Stimulated activated CD4-positive, alpha-beta T cell treated with anti-CD3 and anti-CD28 coated beads, TNF-alpha, amount 100 ng/mL, for 4 hours (primary cell): ENCODE data around the gene ZNF516.

Experiments used
- DNase-seq, 3 experiments: peaks; one replicate each; pipeline ENCODE4 v3.0.0-alpha.2; 2020; ENCODE audit warnings: low read depth in 3 of 3

Gene ZNF516

GRCh38 chr18:76380791-76381405, 114.1 kb downstream of the ZNF516 start:
- DNase-seq, result no peak

DNA sequence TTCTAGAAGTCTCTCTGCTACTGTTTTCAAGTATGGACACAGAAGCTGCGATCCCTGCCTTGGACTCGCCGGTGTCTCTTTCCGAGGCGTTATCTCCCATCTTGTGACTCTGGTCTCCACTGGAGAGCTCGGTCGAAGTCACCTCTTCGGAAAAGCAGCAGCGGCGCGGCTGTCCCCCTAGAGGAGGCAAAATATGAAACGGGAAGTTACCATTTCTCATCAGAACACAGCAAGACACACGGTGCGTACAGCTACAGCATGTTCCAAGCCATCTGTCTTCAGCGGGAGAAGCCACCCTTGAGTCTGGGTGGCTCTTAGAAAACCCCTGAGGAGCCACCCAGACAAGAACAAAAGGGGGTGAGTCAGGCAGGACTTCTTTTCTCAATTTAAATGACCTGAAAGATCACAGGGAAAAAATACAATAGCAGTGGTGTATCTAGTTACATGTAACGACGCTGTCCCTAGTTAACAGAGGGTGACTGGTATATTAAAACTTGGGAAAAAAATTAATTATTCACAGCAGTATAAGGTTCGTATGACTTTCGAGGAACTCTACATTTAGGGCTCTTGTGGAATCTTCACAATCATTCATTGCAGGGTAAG, 114.8 kb downstream of the ZNF516 start:
- DNase-seq, result no peak

- no peak for DNase-seq
These were observed 115.6 kb downstream of the ZNF516 start for GRCh38 chr18:76379226-76380126.

- DNase-seq, result no peak
These were observed 116.4 kb downstream of the ZNF516 start for GRCh38 chr18:76378526-76379215.

- no peak for DNase-seq
These were observed 117.7 kb downstream of the ZNF516 start for GRCh38 chr18:76377359-76377756.

DNA sequence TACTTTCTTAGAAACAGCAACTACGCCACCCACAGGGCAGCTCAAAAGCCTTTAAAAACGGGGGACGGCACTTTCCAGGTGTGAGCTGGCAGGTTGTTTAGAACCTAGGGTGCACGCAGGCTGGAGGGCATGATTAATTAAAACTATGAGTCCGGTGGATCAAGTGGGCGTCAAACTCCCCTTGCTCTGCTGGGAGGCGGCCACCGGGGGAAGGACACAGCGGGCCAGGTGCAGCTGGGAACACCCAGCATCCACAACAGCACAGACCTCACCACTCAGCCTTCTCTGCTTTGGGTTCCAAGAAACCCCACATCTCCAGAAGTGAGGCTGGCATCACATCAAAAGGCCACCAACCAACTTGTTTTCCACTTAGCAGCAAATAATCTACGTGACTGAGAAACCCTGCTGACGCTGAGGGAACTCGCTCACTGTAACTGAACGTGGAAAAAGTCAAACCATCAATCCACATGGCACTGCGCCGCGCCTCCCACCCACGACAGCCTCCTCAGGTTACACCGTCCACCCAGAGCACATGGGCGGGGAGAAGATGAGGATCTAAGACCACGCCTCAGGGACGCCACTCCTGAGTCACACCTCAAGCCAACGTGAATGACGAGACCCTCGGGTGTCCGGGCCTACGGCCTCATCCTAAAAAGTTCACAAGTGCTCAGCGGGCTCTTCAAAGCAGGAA, 118.2 kb downstream of the ZNF516 start:
- DNase-seq, result peak in 2 of 3 experiments; percentile 22 to 41

DNA sequence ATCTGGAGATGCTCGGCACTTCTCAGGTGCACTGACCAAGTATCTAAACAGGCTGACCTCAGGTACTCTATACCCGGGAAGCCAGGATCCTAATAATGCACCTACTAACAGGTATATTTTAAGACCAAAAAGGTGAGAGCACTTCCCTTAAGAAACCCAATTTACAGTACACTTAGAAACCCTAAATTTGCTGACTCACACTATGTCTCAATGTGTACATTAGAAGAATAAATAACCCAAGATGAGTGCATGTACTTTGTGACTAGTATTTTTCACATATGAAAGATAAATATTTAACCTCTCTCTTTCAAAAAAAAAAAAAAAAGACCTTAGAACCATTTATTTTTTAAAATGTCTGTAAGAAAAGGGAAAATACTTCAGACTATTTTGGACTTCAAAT, 118.8 kb downstream of the ZNF516 start:
- DNase-seq, result no peak

DNA sequence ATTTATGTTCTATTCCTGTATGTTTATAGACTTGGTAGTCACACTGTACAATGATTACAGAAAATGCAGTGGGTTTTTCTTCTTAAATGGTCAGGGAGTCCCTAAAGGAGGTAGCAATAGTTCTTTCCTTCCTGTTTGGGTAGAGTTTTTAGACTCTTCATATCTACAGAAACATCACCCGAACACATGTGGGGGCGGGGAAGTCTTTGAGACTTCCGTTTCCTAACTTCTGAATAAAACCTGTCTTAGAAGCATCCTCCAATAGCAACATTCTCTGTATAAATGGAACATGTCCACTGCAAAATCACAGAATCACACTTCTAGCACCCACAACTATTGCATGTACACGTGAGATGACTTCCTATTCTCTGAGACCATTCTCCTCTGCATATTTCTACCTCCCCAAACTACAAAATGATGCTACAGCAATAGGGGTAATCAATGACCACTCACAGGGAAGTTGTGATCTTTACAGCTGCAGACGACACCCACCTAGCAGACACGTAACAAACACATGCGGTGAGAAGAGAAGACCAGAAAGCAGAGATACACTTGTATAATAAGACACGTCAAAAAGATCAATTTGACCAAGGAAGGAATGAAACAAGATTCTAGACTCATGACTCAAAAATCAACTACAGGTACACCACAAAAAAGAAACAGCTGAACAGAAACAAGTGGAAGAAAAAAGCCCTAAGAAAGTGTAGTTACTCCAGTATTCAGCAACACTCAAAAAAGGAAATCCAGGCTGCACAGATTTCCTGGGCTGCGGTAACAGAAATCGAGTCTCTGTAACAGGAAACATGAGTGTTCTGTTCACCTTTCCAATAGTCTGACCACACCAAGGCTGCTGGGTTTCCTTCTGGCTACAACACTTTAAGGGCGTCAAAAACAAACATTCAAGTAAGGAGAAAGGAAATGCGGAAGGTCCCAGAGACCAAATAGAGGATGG, 120.4 kb downstream of the ZNF516 start:
- DNase-seq, result peak in 1 of 3 experiments; percentile 26

DNA sequence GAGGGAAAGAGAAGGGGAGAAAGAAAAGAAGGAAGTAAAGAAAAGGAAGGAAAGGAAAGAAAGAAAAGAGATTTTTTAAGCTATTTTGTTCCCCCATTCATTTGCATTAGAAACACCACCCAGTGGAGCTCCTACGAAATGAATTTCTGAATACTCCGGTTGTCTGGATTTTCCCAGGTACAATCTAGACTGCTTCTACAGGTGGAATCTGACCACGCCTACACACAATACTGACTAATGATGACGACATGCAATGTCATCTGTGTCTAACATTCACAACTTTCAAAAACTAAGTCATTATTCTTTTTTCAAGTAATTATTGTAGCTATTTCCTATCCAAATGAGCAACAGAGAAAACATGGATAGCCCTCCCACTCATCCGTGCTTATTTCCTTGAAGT, 121.7 kb downstream of the ZNF516 start:
- no peak for DNase-seq

- DNase-seq, result no peak
These were observed 123.5 kb downstream of the ZNF516 start for GRCh38 chr18:76371301-76372203.

DNA sequence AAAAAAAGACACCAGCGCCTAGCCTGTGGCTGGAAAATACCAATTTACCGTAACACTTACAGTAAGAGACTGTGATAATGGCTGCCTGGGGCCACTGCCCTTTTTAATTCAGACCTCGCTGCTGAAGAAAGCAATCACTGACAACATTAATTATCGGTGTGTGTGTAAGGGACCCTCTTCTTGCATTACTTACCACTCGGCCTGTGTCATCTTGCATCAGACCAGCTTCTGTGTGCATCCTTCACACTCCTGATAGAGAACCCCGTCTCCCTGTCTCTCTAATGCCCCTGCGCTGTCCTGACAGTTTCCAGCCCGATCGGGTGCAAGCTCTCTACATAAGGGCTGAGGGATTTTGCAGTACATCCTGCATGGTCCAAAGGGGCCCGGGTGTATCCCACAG, 124.4 kb downstream of the ZNF516 start:
- DNase-seq, result no peak

- DNase-seq, result no peak
These were observed 124.8 kb downstream of the ZNF516 start for GRCh38 chr18:76370201-76370600.

DNA sequence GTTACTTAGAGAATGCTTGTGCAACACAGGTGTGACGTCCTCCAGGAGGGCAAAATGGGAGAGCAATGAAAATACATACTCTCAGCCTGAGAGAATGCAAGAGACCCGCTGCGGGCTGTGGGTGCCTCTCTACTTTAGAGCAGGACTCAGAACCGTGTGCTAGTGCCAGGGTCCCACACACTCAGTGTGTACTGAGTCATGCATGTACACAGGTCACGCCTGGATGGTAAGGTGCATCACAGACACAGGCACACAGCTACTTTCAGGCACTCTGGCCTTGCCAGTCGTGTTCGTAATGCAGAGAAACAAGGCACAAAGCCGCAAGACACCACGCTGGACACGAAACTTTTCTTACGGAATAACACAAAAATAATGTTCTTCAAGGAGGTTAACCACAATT, 125.3 kb downstream of the ZNF516 start:
- no peak for DNase-seq

- DNase-seq, result no peak
These were observed 126.1 kb downstream of the ZNF516 start for GRCh38 chr18:76368976-76369375.

DNA sequence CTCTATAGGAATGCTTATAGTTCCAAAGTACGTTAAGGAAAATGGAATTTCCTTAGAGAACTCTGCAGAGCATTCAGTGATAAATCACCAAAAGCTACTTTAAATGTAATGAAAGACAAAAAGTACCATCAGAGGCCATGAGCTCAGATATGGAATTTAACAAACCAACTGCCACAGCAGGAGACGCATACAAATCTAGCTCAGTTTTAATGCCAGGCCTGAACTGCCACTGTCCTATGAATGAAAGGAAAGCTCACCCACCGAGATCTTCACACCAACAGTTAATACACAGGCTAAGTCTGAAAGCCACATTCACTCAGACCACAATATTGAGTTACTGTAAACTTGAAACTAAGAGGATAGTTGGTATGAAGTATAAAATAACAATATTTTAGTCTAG, 126.8 kb downstream of the ZNF516 start:
- no peak for DNase-seq

DNA sequence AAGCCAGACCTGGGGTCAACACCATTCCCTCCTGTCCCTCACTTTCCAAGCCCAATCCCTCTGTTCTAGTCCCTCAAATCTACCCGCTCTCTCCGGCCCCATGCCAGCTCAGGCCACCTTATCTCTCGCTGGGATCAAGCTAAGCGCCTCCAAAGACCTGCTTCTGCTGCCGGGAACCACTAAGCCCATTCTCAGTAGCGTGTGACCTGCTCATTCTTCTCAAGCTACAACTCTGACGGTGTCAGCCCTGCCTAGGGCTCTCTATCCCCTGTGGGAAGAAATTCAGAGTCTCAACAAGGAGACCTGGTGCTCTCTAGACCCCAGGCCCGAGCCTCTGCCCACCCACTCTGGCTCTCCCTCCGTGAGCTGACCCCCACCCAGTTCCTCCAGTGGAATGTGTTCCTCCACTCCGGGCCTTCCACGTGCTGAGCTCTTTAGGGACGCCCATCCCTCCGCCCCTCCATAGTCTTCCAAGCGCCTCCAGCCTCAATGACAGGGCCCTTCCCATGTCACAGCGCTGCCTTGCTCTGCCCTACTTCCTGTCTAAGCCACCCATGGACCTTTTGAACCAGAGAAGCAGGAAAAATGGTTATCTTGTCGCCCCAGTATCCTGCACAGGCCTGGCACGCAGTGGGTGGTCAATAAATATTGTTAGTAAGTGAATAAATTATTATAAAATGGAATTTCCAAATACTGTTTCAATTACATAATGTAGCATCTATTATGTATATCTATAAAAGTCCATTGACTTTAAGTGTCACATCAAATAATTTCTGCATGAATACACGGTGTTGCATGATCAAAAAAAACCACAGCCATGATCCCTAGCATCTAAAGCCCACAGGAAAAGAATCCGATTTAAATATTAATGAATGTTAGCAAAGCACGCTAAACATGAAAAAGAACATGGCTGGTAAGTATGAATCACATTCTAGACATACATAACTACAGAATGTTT, 127.6 kb downstream of the ZNF516 start:
- DNase-seq, result no peak

GRCh38 chr18:76365561-76365960, 129.5 kb downstream of the ZNF516 start:
- DNase-seq, result no peak
